H1 (cell line): ENCODE measurements around the gene HDAC2. TPM values are rescaled to one million over a fixed set of nuclear protein-coding genes. Genes with fewer than 3 reads are reported as not detected.

Source experiments
- TAF7 ChIP-seq: optimal IDR thresholded peaks from 2 replicates; pipeline ENCODE3; 2011; ENCODE audit warnings: low read depth, mild to moderate bottlenecking, inconsistent platforms, low read length, moderate library complexity, borderline replicate concordance
- YY1 ChIP-seq: IDR thresholded peaks from 2 replicates; pipeline ENCODE4 v1.6.1; 2011; ENCODE audit warnings: low read depth, mild to moderate bottlenecking, low read length
- polyA plus RNA-seq, 7 experiments: library from polyadenylated mRNA; depleted of rRNA in 3 of 7; stranded (reverse) in 5 of 7; unstranded in 2 of 7; fragments of >200 nt in 5 of 7; fragments of 200-250 nt in 2 of 7; gene quantifications; 1 replicate in 5 of 7; 2 replicates in 1 of 7; 4 replicates in 1 of 7; pipeline versions ENCODE4 v1.2.1 to v1.2.3, GENCODE V29; 2011 to 2013; ENCODE audit warnings: missing spikeins in 2 of 7, mixed read lengths in 2 of 7
- total RNA-seq: library from RNA; stranded (reverse); fragmentation: NEBNext Ultra II Directional; extraction: Animal tissue kit (Norgen Biotek cat#: 25700); gene quantifications from 2 replicates; pipeline ENCODE4 v1.2.1, GENCODE V29; 2021

Gene HDAC2
- total and polyA plus RNA-seq, 2 of the 8 experiments (the other 6 are each of a cell fraction or from before 2014, with no cell fraction given) = 323 to 374 TPM

- TF ChIP-seq TAF7 (no peak), YY1 (no peak)
Observed at GRCh38 chr6:114010540-114010939, 39.6 kb upstream of the HDAC2 start (continued).
